ENCODE data around the gene DNM3. TPM values are rescaled to one million over a fixed set of nuclear protein-coding genes. Genes with fewer than 3 reads are reported as not detected.

Gene DNM3
- total RNA-seq, 1 experiment from 2014 or later, result 2.7 TPM

DNA sequence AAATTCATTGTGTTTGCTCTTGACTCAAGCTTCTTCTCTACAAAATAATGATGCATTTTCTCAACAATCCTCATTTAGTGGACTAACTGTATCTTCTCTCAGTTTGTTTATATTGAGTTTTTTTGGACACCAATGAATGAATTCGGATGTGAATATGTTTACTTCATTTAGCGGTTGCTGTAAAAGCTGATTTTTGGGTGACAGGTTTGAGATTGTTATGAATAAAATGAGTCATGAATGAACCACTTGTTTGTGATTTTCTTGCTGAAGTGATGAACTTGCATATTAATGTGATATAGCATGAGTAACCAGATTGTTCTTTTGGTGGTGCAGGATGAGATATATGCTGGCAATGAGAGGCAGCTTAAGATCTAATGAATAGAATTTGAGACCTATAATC is 3.1 kb downstream of the DNM3 start:
- no peak overlapping the region for H3K14ac ChIP-seq (ENCODE audit: insufficient read depth, low read length)
- Mint-ChIP-seq H3K4me1 (peaks cover 19 to 20% of the 10 kb centered on the region in 2 experiments), H3K27me3 (ENCODE audit: low read depth) (peaks cover 27% of the 10 kb centered on the region), H3K9me3 (no peaks in the 10 kb centered on the region; a peak in 2 of 5 replicates), H3K4me3 (no peak overlapping the region), H3K27ac (no peak overlapping the region), H3K36me3 (ENCODE audit: insufficient read depth in 1 of 3, low read depth in 3 of 3) (no peaks in the 10 kb centered on the region)
- no peaks in the 10 kb centered on the region for H3K4me1 ChIP-seq (ENCODE audit: insufficient read depth, low read length)
- H3T11ph ChIP-seq (ENCODE audit: low read length), result no peak overlapping the region
- H3K79me1 ChIP-seq (ENCODE audit: insufficient read depth, low read depth, low read length, poor library complexity, severe bottlenecking), result no peaks in the 10 kb centered on the region
- H2BK120ac ChIP-seq (ENCODE audit: low read depth, low read length, poor library complexity, severe bottlenecking), result no peak overlapping the region
- H3K27ac ChIP-seq (ENCODE audit: insufficient read length, low read depth, low read length), result no peak overlapping the region
- H3K79me2 ChIP-seq (ENCODE audit: insufficient read depth, low read length), result no peaks in the 10 kb centered on the region
- H3K4me2 ChIP-seq (ENCODE audit: insufficient read depth, insufficient read length, low read length), result no peak overlapping the region
- no peak overlapping the region for H4K5ac ChIP-seq (ENCODE audit: insufficient read length, low read depth, low read length)
- H3K9me3 ChIP-seq (ENCODE audit: control insufficient read depth, low read depth, low read length), result no peaks in the 10 kb centered on the region
- no peak overlapping the region for H2BK5ac ChIP-seq (ENCODE audit: insufficient read length, low read length)
- no CpG with 5 or more reads among the region's 2 CpGs for WGBS (ENCODE audit: extremely low coverage, insufficient read length, low lambda C conversion rate)
- TF ChIP-seq, protein P1, sequence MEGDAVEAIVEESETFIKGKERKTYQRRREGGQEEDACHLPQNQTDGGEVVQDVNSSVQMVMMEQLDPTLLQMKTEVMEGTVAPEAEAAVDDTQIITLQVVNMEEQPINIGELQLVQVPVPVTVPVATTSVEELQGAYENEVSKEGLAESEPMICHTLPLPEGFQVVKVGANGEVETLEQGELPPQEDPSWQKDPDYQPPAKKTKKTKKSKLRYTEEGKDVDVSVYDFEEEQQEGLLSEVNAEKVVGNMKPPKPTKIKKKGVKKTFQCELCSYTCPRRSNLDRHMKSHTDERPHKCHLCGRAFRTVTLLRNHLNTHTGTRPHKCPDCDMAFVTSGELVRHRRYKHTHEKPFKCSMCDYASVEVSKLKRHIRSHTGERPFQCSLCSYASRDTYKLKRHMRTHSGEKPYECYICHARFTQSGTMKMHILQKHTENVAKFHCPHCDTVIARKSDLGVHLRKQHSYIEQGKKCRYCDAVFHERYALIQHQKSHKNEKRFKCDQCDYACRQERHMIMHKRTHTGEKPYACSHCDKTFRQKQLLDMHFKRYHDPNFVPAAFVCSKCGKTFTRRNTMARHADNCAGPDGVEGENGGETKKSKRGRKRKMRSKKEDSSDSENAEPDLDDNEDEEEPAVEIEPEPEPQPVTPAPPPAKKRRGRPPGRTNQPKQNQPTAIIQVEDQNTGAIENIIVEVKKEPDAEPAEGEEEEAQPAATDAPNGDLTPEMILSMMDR (conservative IDR thresholded peaks at IDR 0.05), result no peak
- H3K23me2 ChIP-seq (ENCODE audit: insufficient read length, low read depth, low read length, poor library complexity, severe bottlenecking), result peaks cover 12% of the 10 kb centered on the region
- H3K56ac ChIP-seq (ENCODE audit: insufficient read length, low read depth, low read length), result no peak overlapping the region
- no peak overlapping the region for H4K8ac ChIP-seq (replicated peaks; ENCODE audit: insufficient read length, low read depth, low read length)
- DNase-seq, result no peak
- no peak overlapping the region for H3K23ac ChIP-seq (ENCODE audit: insufficient read length, low read depth, low read length)
- H3K4ac ChIP-seq (ENCODE audit: low read depth, low read length), result no peak overlapping the region
- no peaks in the 10 kb centered on the region for H4K20me1 ChIP-seq (ENCODE audit: control insufficient read depth, insufficient read depth, insufficient read length)
- no peak overlapping the region for H3K9ac ChIP-seq (ENCODE audit: extremely low read depth, insufficient read length, low read length)
- H2AK5ac ChIP-seq (ENCODE audit: insufficient read length, low read length), result no peak overlapping the region
- no peak overlapping the region for H2BK12ac ChIP-seq (ENCODE audit: insufficient read length, low read depth, low read length)
- H2BK20ac ChIP-seq (ENCODE audit: low read depth, low read length, poor library complexity, severe bottlenecking), result no peak overlapping the region
- H2AFZ ChIP-seq (ENCODE audit: low read length), result no peak overlapping the region
- no peak overlapping the region for H3K18ac ChIP-seq (ENCODE audit: insufficient read length, low read depth, low read length)
- no peaks in the 10 kb centered on the region; the same call in 1 of the 2 replicates for H3K27me3 ChIP-seq (ENCODE audit: insufficient read depth, low read length)
- H4K91ac ChIP-seq (ENCODE audit: insufficient read length, low read depth, low read length), result no peak overlapping the region
- H2BK15ac ChIP-seq (ENCODE audit: low read depth, low read length), result no peak overlapping the region
